ENCODE data around the gene C17orf100. TPM values are rescaled to one million over a fixed set of nuclear protein-coding genes. Genes with fewer than 3 reads are reported as not detected.
"Not testable (repeated sequence)": the region's sequence is repeated elsewhere in the genome, so short reads cannot be mapped to it uniquely, and the experiment has no call there.

Gene C17orf100
- polyA plus RNA-seq, 4 donors = 9.0 to 12.4 (median 11.1) TPM

- peak; percentile 89 to 98 (median 90) for DNase-seq (ENCODE audit: low read depth in 4 of 4, low spot score in 2 of 4)
Observed at GRCh38 chr17:6640536-6641246, 10.9 kb upstream of the C17orf100 start, which contains the start of the genes KIAA0753 and TXNDC17. Gene KIAA0753, minus strand, starts transcription at chr17:6640711. Its CDS starts 5,608 bp downstream, at chr17:6635103. Gene TXNDC17, plus strand, starts transcription at chr17:6641060. Its CDS starts 23 bp downstream, at chr17:6641083.

GRCh38 chr17:6641247-6641863 lies 10.2 kb upstream of the C17orf100 start:
- no peak for DNase-seq (ENCODE audit: low read depth in 4 of 4, low spot score in 2 of 4)

DNA sequence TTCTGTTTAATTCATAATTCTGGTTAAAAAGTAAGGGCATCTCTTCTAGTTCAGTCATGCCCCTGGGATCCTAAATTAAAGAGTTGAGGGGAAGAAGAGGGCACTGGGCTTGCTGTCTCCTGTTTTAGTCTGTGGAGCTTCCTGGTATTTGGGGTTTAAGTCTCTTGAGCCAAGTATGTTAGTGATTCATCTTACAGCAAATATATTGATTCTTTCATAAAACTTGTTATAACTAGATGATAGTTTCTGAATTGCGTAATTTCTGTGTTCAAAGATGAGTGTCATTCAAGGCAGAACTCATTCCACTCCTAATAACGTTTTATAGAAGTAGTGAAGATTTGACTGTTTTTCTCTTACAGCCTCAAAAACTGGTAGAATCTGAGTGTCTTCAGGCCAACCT lies 9.0 kb upstream of the C17orf100 start:
- no peak for DNase-seq (ENCODE audit: low read depth in 4 of 4, low spot score in 2 of 4)

GRCh38 chr17:6643451-6644125 lies 8.0 kb upstream of the C17orf100 start:
- DNase-seq (ENCODE audit: low read depth in 4 of 4, low spot score in 2 of 4) = no peak

- DNase-seq (ENCODE audit: low read depth in 4 of 4, low spot score in 2 of 4) = no peak
Observed at GRCh38 chr17:6648181-6648580, 3.4 kb upstream of the C17orf100 start.

- peak in 1 of 4 donors; percentile 36 for DNase-seq (ENCODE audit: low read depth in 4 of 4, low spot score in 2 of 4)
Observed at GRCh38 chr17:6651919-6652452, 424 bp downstream of the C17orf100 start.

GRCh38 chr17:6654841-6655731 lies 3.5 kb downstream of the C17orf100 start:
- peak in 1 of 4 donors; percentile 29 for DNase-seq (ENCODE audit: low read depth in 4 of 4, low spot score in 2 of 4)

DNA sequence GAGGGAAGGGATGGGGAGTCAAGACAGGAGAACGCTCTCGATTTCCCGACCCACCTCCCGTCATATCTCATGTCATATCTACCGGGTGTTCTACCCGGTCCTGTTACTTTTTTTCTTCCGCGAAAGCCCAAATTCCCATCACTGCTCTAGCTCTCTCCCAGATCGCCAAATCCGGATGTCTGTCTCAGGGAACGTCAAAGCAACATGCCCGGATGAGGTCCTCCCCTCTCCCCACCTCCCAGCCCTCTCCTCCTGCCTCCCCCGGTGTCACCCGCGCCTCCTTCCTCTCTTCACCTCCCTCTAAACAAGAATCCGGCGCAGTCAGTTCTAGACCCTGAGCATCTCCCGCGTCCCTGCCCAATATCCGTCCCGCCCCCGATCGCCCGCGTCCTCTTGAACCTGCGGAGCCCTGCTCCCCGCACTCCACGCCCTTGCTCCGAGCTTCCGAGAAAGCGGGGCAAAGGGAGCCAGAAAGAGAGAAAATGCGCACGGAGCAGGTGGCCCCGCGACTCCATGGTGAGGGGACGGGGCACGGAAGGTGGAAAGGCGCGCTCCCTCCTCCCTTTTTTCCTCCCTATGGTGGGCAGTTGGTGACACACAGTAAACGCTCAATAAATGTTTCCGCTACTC lies 4.3 kb downstream of the C17orf100 start:
- not testable (repeated sequence) for DNase-seq (ENCODE audit: low read depth in 4 of 4, low spot score in 2 of 4)

DNA sequence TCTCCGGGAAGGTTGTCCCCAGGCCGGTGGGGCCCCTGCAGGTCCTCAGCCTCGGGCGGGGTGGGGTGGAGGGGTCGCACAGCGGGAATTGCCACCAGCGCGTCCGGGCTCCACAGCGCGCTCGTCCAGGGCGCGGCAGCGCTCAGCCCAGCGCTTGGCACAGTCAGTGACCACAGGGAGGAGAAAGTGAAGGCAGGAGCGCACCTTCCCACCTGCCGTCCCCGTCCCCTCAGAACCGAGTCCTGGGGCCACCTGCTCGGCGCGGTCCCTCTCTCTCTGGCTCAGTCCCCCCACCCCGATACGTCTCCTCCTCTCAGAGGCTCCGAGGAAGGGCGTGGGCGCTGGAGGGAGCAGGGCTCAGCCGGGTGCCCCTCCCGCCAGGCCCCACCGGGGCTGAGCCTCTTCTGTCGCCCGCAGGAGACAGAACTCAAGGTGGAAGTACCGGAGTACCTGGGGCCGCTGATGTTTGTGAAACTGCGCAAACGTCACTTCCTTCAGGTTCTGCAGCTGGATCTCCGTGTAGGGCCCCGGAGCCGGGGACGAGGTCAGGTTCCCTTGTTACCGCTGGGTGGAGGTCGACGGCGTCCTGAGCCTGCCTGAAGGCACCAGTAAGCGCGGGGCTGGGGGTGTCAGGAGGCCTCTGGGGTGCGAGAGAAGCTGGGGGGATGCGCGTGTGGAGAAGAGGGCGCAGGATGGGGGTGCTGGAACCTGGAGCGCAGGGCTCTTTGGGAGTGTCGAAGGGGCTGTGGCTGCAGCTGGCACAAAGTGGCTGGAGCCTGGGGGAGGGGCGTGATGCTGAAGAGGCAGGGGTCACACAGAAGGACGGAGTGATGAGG lies 5.5 kb downstream of the C17orf100 start:
- DNase-seq (ENCODE audit: low read depth in 4 of 4, low spot score in 2 of 4) = not testable (repeated sequence)

DNA sequence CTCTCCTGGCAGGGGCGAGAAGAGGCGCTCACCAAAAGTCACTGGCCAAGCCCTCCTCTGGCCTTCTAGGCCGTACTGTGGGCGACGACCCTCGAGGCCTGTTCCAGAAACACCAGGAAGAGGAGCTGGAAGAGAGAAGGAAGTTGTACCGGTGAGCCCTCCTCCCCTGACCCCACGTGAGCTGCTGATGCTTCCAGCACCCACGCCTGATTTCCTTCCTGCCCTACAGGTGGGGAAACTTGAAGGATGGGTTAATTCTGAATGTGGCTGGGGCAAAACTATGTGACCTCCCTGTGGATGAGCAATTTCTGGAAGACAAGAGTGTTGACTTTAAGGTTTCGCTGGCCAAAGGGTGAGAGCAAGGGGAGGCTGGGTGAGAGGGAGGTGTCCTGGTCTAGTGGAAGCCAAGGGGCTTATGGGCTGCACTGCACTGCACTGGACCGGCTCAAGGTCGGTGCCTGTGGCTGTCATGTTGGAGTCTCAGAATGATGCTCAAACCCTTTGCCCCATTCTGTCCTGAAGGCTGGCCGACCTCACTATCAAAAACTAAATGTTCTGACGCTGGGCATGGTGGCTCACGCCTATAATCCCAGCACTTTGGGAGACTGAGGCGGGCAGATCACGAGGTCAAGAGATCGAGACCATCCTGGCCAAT lies 6.2 kb downstream of the C17orf100 start:
- DNase-seq (ENCODE audit: low read depth in 4 of 4, low spot score in 2 of 4) = no peak

- DNase-seq (ENCODE audit: low read depth in 4 of 4, low spot score in 2 of 4) = not testable (repeated sequence)
Observed at GRCh38 chr17:6658411-6658810, 6.8 kb downstream of the C17orf100 start.

DNA sequence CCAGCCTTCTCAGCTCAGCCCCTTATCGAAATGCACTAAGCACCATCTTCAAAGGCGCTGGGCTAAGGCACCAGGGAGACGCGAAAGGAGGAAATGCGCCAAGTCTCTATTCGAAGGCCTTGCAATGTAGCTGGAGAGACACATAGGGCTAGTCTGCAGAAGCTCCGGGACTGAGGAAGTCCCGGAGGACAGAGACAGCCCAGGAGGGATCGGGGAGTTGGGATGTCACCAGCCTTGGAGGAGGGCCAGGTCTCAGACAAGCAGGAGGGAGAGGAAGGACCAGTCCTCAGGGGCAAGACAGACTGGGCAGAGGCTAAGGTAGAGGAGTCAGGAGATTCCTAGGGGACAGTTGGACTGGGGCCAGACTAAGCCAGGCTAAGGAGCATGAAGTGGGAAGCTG lies 8.5 kb downstream of the C17orf100 start:
- DNase-seq (ENCODE audit: low read depth in 4 of 4, low spot score in 2 of 4) = no peak

- DNase-seq (ENCODE audit: low read depth in 4 of 4, low spot score in 2 of 4) = no peak
Observed at GRCh38 chr17:6660805-6661463, 9.4 kb downstream of the C17orf100 start.

GRCh38 chr17:6661464-6661848 lies 9.9 kb downstream of the C17orf100 start:
- no peak for DNase-seq (ENCODE audit: low read depth in 4 of 4, low spot score in 2 of 4)

DNA sequence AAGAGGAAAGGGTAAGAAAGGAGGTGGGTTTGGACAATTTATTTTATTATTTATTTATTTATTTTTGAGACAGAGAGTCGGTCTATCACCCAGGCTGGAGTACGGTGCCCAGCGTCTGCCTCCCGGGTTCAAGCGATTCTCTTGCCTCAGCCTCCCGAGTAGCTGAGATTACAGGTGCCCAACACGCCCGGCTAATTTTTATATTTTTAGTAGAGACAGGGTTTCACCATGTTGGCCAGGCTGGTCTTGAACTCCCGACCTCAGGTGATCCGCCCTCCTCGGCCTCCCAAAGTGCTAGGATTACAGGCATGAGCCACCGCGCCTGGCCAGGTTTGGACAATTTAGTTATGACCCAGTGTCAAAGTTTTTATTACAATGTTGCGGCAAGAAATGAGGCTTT lies 11.6 kb downstream of the C17orf100 start:
- not testable (repeated sequence) for DNase-seq (ENCODE audit: low read depth in 4 of 4, low spot score in 2 of 4)

DNA sequence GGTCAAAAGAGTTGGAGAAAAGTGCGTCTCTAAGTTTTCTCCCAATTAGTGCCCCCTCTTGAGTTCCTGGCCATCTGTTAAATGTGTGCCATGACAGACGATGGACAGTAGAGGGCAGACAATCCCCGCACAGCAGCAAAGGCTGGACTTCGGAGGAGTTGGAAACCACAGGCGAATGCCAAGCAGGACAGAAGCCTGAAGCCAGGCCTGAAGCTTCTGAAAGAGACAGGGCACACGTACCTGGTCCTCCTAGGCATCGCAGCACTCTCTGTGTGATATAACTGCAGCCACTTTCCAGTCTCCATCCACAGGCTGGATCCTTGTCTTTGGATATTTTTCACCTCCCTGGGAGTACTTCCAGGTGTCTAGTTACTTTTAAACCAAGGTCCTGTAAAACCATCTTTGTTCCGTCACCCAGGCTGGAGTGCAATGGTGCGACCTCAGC lies 14.5 kb downstream of the C17orf100 start:
- peak in 2 of 4 donors; percentile 51 to 70 for DNase-seq (ENCODE audit: low read depth in 4 of 4, low spot score in 2 of 4)

DNA sequence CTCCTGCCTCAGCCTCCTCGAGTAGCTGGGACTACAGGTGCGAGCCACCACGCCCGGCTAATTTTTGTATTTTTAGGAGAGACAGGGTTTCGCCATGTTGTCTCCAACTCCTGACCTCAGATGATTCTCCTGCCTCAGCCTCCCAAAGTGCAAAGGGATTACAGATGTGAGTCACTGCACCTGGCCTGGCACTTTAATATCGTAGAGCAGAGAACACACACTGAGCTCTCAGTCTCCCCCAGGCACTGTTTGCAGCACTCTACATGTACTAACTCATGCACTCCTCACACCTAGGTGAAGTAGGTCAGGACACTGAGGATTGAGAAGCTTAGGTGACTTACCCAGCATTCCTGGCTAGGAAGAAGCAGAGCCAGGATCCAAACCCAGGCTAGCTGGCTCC lies 15.0 kb downstream of the C17orf100 start:
- DNase-seq (ENCODE audit: low read depth in 4 of 4, low spot score in 2 of 4) = no peak

GRCh38 chr17:6667516-6667915 lies 16.0 kb downstream of the C17orf100 start:
- DNase-seq (ENCODE audit: low read depth in 4 of 4, low spot score in 2 of 4) = no peak
